Stomach smooth muscle (tissue), 2 donors: ENCODE data around the gene TMEM151A.
A peak's percentile ranks its signal among the peaks of the same experiment; 100 is the strongest.

Experiments
- H3K27ac ChIP-seq: one replicate; pipeline ENCODE4 v1.7.0; 2013; ENCODE audit warnings: mild to moderate bottlenecking, low read length, inconsistent platforms
- H3K27me3 ChIP-seq, 2 donors: one replicate each; pipeline ENCODE4 v1.7.0; 2013; ENCODE audit warnings: low read length in 2 of 2; ENCODE audit not compliant: insufficient read depth in 2 of 2, control insufficient read depth in 1 of 2
- H3K36me3 ChIP-seq, 2 donors: one replicate each; pipeline ENCODE4 v1.7.0; 2013; ENCODE audit warnings: low read length in 2 of 2; ENCODE audit not compliant: control insufficient read depth in 2 of 2, insufficient read depth in 2 of 2
- H3K4me1 ChIP-seq: one replicate; pipeline ENCODE4 v1.7.0; 2013; ENCODE audit warnings: low read length; ENCODE audit not compliant: control insufficient read depth, insufficient read depth
- H3K4me3 ChIP-seq, 2 donors: one replicate each; pipeline ENCODE4 v1.7.0; 2013; ENCODE audit warnings: low read length in 2 of 2
- H3K9ac ChIP-seq, 2 donors: one replicate each; pipeline ENCODE4 v1.7.0; 2013; ENCODE audit warnings: low read length in 2 of 2, mild to moderate bottlenecking in 1 of 2
- H3K9me3 ChIP-seq, 2 donors: one replicate each; pipeline ENCODE4 v1.7.0; 2013; ENCODE audit warnings: low read length in 2 of 2; ENCODE audit not compliant: control insufficient read depth in 2 of 2
- donor health status: healthy.
- donor health status: Pancreatic carcinoma.

Gene TMEM151A

DNA sequence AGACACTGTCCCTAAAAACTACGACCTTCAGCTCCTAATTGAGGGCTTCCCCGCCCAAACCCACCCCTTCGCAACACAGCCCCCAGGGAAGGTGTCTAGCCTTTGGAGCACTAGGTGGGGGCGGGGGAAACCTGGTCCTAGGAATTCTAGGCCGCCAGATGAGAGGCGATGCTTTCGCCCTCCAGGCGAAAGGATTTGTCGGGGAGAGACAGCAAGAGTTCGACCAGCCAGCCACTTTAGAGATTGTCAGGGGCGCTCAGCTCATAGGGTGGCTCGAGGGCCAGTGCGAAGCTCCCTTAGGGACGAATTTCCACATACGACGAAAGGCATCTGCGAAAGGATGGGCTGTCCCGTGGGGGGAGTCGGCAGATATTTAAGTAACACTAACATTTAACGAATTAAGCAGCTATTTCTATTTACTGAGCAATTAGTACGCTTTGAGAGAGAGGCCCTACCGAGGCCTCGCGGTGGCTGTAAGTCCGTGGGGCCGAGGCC is 19.8 kb downstream of the TMEM151A start:
- peaks cover 39% of the 10 kb centered on the region for H3K4me1 ChIP-seq
- peak overlapping the region; percentile 86 for H3K27ac ChIP-seq
- H3K4me3 ChIP-seq: peak overlapping the region; percentile 83 to 86
- H3K9me3 ChIP-seq: no peaks in the 10 kb centered on the region
- H3K9ac ChIP-seq: peak overlapping the region; percentile 61 to 72
- no peaks in the 10 kb centered on the region for H3K36me3 ChIP-seq
- no peaks in the 10 kb centered on the region for H3K27me3 ChIP-seq

DNA sequence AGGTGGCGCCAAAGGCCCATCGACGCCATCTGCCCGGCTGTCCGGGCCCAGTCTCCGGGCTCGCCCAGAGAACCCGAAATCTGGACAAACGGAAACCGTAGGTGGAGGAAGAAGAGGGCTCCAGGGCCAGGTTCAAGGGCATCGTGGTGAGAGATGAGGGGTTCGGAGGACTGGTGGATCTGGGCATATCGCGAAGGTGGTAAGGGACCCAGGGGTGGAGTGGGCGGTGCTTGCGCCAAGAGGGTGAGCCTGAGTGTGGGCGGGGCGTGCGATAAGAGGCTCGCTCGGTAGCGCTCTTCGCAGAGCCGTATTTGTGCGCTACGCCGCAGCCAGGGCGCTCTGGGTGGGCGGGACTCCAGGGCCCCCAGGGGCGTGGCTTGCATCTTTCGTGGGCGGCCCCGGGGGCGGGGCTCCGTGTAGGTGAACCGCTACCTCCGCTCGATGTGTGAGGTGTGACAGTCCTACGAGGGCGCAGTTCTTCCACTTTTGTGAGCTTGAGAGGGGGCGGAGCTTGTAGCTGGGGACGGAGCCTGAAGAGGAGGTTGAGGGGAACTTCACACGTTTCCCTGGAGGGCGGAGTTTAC is 20.4 kb downstream of the TMEM151A start:
- Histone ChIP-seq H3K4me3 (peak overlapping the region; percentile 83 to 86), H3K4me1 (peaks cover 42% of the 10 kb centered on the region), H3K9me3 (no peaks in the 10 kb centered on the region), H3K36me3 (no peaks in the 10 kb centered on the region), H3K27me3 (no peaks in the 10 kb centered on the region), H3K9ac (peak overlapping the region; percentile 61 to 72), H3K27ac (peak overlapping the region; percentile 86)

GRCh38 chr11:66312549-66313320 is 21.0 kb downstream of the TMEM151A start:
- Histone ChIP-seq H3K4me1 (peaks cover 49% of the 10 kb centered on the region), H3K36me3 (no peaks in the 10 kb centered on the region), H3K4me3 (peak overlapping the region; percentile 83 to 86), H3K9me3 (no peaks in the 10 kb centered on the region), H3K27ac (peak overlapping the region; percentile 91), H3K9ac (peak overlapping the region; percentile 51 to 65), H3K27me3 (no peaks in the 10 kb centered on the region)

DNA sequence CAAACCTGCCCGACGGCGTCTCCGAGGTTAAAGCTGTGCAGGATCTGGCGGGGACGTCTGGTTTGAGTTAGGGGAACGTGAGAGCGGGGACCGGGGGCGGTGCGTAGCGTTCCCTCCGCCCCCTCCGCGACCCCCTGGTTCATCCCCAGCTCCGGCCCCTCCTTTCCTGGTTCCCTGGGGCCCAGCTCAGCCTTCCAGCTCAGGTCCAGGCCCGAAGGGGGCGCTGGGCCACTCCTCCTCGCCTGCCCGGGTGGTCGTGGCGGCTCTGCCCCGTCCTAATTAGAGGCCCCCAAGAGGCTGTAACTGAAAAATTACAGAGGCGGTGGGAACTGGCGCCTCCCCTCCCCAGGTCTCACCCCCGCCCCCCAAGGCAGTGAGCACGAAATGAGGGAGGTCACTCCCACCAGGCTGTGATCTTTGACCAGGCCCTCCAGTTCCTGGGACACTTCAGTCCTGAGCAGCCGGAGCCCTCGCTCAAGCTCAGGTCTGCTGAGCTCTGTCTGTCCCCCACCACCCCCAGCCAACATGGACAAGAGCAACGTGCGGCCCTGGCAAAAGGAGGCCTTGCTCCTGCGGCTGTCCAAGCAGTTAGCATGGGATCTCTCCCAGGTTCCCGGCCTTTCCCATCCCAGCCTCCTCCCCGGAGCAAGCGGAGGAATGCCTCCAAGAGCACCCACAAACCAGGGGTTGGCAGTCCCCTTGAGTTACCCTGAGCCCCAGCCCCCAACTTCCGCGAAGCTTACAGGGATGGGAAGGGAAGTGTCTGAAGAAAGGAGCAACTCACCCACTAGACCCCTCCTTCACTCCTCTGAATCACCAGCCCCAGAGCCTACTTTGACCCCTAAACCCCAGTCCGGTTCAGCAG is 21.9 kb downstream of the TMEM151A start:
- H3K9ac ChIP-seq: peak overlapping the region; percentile 42 to 65
- H3K27ac ChIP-seq: peak overlapping the region; percentile 91
- H3K27me3 ChIP-seq: no peaks in the 10 kb centered on the region
- H3K36me3 ChIP-seq: no peaks in the 10 kb centered on the region
- H3K9me3 ChIP-seq: no peaks in the 10 kb centered on the region
- peaks cover 56% of the 10 kb centered on the region for H3K4me1 ChIP-seq
- peak overlapping the region; percentile 57 to 78 for H3K4me3 ChIP-seq

DNA sequence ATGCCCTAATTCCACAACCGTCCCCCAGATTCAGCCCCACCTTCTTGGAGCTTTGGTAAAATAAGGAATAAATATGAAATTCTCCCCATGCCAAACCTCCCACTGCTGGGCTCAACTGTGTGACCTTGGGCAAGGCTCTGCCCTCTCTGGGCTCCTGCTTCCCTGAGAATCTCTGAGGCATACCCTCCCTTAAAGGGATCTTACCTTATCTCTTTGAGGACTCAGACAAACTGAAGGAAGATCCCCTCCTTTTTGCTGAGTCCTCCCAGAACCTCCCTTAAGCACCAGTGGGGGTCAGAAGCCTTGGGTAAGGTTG is 22.4 kb downstream of the TMEM151A start:
- no peaks in the 10 kb centered on the region for H3K36me3 ChIP-seq
- peaks cover 61% of the 10 kb centered on the region for H3K4me1 ChIP-seq
- no peaks in the 10 kb centered on the region for H3K27me3 ChIP-seq
- no peaks in the 10 kb centered on the region for H3K9me3 ChIP-seq
- peak overlapping the region; percentile 42 to 65 for H3K9ac ChIP-seq
- peak overlapping the region; percentile 57 to 78 for H3K4me3 ChIP-seq
- peak overlapping the region; percentile 91 for H3K27ac ChIP-seq

DNA sequence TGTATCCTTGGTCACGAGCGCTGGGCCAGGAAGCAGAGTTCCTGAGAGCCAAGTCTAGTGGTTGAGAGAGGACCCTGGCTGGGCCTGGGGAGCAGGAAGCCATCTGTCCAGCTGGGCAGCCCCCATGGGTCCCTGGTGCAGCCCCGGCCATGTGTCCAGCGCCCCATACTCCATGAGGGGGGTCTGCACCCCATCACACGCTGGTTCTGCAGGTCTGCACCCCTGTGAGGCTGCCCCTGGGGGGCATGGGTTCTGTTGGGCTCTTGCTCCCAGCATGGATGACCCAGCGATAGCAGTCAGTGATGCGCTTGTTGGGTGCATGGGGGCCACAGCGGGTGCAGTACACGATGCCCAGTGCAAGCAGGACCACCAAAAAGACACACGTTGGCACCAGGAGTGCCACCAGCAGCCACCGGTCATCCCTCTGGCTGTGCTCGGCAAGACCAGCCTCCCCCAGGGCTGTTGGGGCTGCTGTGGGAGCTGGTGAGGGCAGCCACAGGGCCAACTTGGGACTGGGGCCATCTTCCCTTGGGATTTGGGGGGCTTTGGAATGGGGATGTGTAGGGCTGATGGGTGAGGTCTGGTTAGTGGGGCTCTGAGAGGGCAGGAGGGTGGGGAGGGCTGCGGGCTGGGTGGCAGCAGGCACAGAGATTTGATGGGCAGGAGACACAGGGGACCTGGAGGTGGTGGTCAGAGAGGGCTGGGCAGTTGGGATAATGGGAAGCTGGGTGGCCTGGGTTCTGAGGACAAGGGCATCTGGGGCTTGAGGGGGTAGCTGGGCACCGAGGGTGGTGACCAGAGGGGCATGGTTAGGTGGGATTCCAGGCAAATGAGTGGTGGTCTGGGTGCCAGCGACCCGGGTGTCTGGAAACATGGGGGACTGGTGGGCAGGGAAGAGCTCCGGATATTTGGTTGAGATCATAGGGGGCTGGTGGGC is 23.1 kb downstream of the TMEM151A start:
- Histone ChIP-seq H3K36me3 (no peaks in the 10 kb centered on the region), H3K27ac (peak overlapping the region; percentile 91), H3K9me3 (no peaks in the 10 kb centered on the region), H3K4me3 (peak overlapping the region; percentile 25 to 78), H3K9ac (peak overlapping the region; percentile 9 to 42), H3K4me1 (peaks cover 61% of the 10 kb centered on the region), H3K27me3 (no peaks in the 10 kb centered on the region)

DNA sequence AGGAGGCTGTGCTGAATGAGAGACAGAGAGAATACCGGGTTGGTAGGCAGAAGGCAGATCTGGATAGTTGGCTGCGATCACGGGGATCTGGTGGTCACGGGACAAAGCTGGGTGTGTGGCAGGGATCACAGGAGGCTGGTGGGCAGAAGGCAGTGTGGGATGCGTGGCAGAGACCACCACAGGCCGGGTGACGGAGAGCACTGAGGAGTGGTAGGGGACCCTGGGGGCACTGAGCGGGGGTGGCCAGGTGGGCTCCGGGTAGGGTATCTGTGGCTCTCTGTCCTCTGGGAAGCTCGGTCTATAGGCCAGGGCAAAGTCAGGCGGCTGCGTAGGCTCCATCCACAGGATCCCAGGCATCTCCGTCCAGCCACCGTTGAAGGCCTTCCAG is 23.8 kb downstream of the TMEM151A start:
- Histone ChIP-seq H3K9ac (peak overlapping the region; percentile 57 to 72), H3K9me3 (no peaks in the 10 kb centered on the region), H3K4me3 (peak overlapping the region; percentile 65 to 78), H3K36me3 (no peaks in the 10 kb centered on the region), H3K27me3 (no peaks in the 10 kb centered on the region), H3K27ac (no peak overlapping the region), H3K4me1 (peaks cover 61% of the 10 kb centered on the region)

GRCh38 chr11:66315921-66316811 is 24.5 kb downstream of the TMEM151A start:
- Histone ChIP-seq H3K4me3 (peak overlapping the region; percentile 65 to 78), H3K4me1 (peaks cover 61% of the 10 kb centered on the region), H3K9me3 (no peaks in the 10 kb centered on the region), H3K27ac (peak overlapping the region; percentile 82), H3K27me3 (no peaks in the 10 kb centered on the region), H3K36me3 (no peaks in the 10 kb centered on the region), H3K9ac (peak overlapping the region; percentile 57 to 72)

DNA sequence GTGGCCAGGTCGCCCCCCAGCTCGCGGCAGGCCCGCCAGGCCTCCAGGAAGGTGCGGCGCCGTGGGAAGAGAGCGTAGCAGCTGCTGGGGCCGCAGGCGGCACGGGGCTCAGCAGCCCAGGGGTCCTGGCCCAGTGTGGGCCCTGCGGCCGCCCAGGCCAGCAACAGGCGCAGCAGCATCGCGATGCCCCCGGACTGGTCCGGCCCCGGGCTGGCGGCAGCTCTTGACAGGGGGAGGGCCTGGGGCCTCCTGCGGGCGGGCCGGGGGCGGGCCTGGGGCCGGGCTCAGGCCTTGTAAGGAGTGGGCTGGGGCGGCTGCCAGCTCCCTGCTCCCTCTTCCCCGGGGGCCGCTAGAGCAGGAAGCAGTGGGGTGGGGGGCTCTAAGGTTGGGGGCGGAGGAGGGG is 25.2 kb downstream of the TMEM151A start, which contains the start of gene CD248:
CD248 (minus strand) TSS at position 196 of the 403 bp plus-strand sequence; CDS start at position 179, 17 bp downstream.
- Histone ChIP-seq H3K9ac (peak within 1 kb of the TSS; percentile 57 to 73), H3K4me1 (peaks cover 58% of the 10 kb centered on the region), H3K9me3 (no peaks in the 10 kb centered on the region), H3K27me3 (no peaks in the 10 kb centered on the region), H3K27ac (peak within 1 kb of the TSS; percentile 82), H3K4me3 (peak within 1 kb of the TSS; percentile 69 to 78), H3K36me3 (no peaks in the 10 kb centered on the region)
